Measurements from ENCODE around the gene UMPS.
"Not testable (repeated sequence)": the region's sequence is repeated elsewhere in the genome, so short reads cannot be mapped to it uniquely, and the experiment has no call there.

The UMPS gene

DNA sequence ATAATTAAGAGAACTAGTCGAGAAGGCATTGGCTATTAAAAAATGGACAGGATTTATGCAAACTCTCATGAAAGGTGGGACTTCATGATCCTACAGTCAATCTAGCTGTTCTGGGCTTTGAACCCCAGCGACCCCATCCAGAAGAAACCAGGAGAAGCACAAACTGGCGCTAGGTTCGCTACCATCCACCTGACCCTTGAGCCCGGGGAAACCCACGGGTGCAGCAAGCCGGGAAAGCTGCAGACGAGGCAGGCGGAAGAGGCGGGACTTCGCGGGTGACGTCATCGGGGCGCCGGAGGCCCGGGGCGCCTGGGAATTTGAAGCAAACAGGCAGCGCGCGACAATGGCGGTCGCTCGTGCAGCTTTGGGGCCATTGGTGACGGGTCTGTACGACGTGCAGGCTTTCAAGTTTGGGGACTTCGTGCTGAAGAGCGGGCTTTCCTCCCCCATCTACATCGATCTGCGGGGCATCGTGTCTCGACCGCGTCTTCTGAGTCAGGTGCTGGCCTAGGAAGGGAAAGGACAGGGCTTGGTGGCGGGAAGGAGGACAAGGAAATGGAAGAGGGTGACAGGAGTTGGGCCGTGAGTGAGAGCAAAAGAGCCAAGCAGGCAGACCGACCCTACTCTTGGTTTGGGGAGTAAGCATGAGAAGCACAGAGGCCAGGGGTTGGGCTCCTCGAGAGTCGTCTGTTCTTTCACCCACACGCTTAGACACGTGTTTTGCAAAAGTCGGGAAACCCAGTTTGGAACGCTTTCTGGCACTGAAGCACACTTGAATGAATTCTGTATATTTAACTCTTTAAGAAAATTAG lies at the start of gene UMPS:
Gene UMPS (plus strand): TSS at position 324 of the 812 bp plus-strand sequence. CDS start 20 bp downstream, at position 344.
- DNase-seq: peak; percentile 82

- DNase-seq: no peak
Observed at GRCh38 chr3:124680521-124680920, 49.7 kb upstream of the UMPS start.

GRCh38 chr3:124682263-124682662 lies 48.0 kb upstream of the UMPS start:
- DNase-seq: no peak

DNA sequence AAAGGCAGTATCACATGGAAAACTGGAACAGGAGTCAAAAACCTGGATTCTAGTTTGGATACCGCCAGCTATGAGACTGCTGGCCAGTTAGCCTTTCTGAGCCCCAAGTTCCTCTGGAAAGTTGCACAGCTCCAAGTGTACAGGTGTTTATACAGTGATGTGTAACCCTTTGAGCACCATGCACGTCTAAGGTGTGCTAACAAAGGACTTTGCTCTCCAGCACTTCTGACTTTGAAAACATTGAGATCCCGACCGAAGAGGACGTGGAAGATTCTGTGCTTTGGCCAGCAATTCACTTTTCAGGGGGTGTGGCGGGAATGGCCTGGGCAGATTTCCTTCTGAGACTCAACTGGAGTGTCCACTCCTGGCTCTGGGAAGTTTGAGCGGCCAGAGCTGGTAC lies 45.8 kb upstream of the UMPS start:
- no peak for DNase-seq

DNA sequence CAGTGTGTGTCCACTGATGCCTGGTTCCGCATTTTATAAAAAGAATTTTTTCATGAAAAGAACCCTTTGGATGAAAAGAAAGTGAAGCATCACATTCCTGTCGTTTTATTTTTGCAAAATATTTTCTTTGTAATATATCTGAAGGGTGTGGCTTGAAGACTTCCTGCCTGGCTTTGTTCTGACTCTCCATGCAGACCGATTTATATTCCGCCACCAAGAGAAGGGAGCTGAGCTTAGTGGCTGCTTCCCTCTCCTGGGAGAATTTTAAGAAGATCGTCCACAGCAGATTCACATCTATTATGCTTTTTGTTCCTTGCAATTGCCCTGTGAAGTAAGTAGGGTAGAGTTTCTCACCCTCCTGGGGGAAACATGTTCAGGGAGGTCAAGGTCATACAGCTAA lies 45.2 kb upstream of the UMPS start:
- DNase-seq: no peak

DNA sequence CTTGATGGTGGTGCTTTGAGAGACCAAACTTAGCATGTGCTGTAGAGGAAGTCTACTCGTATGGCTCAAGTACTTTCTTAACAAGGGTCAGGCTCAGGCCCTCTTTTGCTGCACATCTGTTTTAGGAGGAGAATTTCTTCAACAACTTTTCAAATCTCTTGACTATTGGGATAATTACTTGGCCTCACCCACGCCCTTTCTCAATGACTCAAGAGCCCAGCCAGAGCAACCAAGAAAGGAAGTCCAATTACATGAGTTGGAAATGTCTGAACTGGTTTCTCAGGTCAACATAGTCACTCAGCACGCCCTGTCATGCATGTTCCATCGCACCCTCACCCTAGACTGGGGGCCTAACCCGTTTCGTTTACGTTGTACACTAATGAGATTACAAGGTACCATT lies 44.8 kb upstream of the UMPS start:
- no peak for DNase-seq

DNA sequence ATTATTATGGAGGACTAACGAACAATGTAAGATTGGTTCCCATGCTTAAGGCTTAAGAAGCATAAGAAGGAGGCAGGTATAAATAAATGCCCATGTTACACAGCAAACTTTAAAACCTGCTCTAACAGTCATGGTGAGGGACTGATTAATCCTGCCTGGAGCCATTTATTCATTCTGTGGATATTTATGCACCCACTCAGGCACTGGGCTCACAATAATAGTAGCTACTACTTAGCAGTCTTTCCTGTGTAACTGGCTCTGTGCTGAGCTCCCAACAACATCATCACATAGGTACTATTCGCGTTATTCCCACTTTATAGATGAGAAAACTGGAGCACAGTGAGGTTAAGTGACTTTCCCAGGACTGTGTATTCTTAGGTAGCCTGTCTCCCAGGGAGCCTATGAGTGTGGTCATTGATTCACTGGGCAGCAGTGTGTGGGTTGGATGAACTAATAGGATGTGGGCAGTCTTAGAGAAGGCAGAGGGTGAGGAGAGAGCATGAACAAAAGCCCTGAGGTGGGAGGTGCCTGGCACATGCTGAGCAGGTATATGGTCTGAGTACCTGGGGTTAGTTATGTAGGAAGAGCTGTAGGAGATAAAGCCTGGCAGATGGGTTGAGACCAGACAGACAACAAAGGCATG lies 44.1 kb upstream of the UMPS start:
- no peak for DNase-seq

DNA sequence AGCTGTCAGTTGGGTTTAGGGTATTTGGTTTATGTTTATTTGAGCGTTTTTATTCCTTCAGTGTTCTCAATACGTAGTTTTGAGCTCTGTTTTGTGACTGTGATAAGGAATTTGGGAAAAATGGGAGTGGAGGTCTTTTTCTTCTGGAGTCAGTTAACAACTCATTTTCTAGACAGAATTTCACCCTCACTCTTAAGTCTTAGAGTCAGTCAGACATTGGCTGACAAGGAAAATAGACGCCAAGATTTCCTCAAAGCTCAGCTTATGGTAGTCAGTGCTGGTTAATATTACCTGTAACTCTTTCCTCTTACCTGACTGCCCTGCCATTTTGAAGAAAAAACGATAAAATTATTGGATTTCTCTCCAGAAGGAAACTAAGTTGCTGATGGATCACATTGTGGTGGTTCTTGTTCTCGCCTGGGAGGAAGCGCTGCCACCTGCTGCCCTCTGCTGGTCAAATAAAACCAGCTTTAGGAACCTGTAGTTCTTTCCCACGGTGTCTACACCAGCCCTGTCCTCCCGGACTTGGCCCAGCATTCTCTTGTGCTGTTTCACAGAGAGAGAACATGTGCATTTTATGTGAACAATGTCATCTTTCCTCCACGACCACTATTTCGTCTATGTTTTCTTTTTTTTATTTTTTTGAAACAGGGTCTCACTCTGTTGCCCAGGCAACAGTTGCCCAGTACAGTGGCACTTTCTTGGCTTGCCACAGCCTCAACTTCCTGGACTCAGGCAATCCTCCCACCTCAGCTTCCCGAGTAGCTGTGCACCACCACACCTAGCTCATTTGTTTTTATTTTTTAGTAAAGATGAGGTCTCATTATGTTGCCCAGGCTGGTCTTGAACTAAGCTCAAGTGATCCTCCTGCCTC lies 41.4 kb upstream of the UMPS start:
- DNase-seq: peak; percentile 76

GRCh38 chr3:124691599-124691998 lies 38.7 kb upstream of the UMPS start:
- DNase-seq: no peak

DNA sequence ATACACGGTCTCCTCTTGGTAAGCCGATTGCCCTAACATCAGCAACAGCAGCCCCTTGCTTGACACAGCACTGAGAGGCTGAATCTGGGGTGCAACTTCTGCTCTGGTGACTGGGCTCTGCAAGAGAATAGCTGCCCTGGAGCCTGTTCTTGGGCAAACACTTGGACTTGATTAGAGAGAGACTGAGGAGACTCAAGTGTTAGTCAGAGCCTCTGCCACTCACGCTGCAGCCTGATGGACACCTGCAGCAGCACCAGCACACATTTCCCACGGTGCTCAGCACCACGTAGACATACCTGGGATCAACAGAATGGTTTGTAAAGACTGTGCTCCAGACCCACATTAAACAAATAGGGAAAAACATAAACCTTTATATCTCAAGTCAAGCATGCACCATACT lies 35.8 kb upstream of the UMPS start:
- DNase-seq: no peak

DNA sequence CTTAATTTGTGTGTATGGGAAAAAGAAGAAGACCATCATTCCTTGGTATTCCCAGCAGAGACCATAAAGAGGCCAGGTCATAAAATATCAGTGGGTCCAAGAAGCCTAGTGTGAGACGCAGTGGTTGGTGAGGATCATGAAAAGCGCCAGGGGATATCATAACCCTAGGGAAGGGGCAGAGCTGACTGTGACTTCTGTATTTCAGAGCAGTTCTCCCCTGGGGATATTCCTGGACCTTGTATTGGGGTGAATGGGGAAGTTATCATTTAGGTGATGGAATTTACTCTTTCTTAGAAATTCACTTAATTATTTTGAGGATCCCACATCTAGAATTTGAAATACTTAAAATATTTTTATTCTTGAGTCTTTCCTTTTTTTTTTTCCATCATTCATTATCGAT lies 34.9 kb upstream of the UMPS start:
- DNase-seq: no peak

GRCh38 chr3:124696006-124696405 lies 34.2 kb upstream of the UMPS start:
- no peak for DNase-seq

DNA sequence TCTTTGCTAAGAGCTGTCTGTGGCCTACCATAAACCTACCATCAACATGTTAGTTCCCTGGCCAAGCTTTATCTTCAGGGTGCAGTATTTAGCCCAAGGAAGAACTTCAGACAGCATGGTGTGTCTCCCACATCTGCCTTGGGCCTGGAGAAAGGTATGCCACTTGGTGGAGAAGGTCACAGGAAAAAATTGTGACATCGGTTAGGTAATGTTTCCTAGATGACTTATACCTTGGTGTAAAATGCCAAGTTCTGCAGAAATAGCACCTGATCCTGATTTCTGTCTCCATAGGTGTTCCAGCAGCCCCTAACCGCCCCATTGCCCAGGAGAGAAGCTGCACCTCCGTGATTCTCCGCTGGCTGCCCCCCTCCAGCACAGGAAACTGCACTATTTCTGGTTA lies 33.0 kb upstream of the UMPS start:
- DNase-seq: no peak

GRCh38 chr3:124698030-124698770 lies 32.1 kb upstream of the UMPS start:
- DNase-seq: no peak

DNA sequence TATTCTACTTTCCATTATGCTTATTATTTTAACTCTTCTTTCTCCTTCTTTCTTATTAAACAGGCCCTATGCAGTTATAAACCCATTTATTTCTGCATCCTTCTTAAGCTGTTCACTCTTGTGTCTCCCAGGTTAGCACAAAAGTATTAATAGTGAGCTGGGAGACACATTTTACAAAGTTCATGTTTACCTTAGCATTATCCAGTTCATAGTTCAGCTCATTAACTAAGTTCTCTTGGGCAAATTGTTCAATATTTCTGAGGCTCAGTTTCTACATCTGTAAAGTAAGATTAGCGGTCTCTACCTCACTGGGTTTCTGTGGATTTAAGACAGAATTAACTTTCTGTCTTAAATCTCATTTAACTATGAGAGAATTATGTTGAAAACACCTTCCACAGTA lies 31.2 kb upstream of the UMPS start:
- no peak for DNase-seq

DNA sequence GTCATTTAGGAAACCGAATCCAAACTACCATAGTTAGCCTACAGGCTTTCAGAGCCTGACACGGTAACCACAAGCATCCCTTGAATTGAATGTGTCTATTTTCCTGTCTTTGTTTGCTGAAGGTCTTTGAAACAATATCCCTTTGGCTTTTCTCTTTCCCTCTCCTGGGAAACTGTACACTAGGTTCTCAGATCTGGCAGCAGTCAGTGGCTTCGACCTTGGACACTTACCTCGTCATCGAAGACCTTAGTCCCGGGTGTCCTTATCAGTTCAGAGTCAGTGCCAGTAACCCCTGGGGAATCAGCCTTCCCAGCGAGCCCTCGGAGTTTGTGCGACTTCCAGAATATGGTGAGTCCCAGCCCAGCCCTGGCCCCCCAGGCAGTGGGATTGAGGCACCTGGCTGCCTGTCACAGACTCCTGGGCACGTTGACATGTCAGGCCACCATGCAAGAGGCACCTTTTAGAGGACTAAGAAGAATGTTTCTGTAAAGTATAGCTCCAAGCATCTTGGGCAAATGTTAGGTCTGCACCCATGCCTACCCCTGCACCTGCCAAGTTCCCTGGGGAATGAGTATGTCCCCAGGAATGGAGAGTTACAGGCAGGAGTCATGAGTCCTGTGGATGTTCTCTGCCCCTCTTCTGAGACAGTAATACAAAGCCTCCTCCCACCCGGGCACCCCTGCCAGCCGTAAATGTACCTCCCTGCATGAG lies 30.4 kb upstream of the UMPS start:
- no peak for DNase-seq

DNA sequence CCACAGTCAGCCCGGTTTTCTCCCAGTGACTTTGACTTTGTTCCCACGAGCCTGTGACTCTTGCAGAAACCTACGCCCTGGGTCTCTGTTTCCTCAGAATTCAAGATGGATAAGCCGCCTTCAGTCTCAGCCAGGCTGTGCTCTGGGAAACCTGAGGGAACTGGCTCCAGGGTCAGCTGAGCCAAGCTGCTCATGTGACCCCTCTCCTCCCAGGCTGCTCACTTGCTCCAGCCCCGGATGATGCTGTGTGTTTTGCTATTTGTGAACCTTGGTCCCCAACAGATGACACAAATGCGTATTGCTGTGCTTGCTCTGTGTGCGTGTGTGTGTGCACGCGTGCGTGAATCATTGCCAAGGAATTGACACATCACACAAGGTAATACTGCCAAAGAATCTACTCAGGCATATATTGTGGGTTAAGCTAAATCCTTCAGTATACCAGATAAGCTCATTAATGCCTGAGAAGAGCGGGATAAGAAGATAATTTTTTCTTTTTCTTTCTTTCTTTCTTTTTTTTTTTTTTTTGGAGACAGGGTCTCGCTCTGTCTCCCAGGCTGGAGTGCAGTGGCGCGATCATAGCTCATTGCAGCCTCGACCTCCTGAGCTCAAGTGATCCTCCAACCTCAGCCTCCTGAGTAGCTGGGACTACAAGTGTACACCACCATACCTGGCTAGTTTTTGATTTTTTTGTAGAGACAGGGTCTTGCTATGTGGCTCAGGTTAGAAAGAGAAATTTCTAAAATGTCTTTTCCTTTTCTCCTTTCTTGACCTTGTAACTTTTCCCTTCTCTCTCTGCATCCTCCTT lies 29.2 kb upstream of the UMPS start:
- peak; percentile 29 for DNase-seq

- peak; percentile 74 for DNase-seq
Observed at GRCh38 chr3:124701687-124702086, 28.6 kb upstream of the UMPS start.

DNA sequence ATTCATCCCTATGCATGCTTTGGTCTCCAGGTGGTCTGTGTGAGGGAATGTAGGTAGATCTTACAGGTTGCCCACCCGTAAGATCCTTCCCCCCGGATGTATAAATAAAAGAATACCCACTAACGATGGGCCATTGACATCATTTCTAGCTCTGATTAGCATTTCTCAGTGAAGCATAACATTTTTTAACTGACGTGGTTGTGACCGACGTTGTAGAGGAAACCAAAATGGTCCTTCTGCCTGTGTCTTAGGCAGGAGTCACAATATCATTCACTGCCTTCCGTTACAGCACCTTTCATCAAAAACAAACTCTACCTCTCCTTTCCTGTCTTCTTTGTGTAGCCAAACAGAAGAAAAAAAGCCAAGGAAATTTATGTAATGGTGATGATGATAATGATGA lies 27.3 kb upstream of the UMPS start:
- DNase-seq: no peak

DNA sequence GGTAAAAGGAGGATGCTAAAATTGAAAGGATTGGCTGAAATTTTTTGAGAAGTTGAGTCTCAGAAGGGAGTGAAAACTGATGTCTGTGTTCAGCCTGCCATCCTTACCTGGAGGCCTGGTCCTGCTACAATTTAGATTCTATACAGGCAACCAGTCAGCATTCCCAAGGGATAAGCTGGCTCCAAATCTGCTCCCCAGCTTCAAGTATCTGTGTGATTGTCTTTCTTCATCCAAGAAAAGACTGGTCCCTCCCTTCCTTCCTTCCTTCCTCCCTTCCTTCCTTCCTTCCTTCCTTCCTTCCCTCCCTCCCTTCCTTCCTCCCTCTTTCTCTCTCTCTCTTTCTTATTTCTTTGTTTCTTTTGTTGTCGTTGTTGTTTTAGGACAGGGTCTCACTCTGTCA lies 24.7 kb upstream of the UMPS start:
- no peak for DNase-seq

- not testable (repeated sequence) for DNase-seq
Observed at GRCh38 chr3:124707223-124707622, 23.0 kb upstream of the UMPS start.

Measured in EL (cell line).